A204.1 (cell line): ENCODE results near the gene SRBD1.
"Not testable (repeated sequence)": the region's sequence is repeated elsewhere in the genome, so short reads cannot be mapped to it uniquely, and the experiment has no call there.

Experiments
- FAIRE-seq: peaks from 2 replicates; lab custom pipeline; 2012; peaks lifted over from hg19 to GRCh38; lab: Jason Lieb, UNC

Gene SRBD1

DNA sequence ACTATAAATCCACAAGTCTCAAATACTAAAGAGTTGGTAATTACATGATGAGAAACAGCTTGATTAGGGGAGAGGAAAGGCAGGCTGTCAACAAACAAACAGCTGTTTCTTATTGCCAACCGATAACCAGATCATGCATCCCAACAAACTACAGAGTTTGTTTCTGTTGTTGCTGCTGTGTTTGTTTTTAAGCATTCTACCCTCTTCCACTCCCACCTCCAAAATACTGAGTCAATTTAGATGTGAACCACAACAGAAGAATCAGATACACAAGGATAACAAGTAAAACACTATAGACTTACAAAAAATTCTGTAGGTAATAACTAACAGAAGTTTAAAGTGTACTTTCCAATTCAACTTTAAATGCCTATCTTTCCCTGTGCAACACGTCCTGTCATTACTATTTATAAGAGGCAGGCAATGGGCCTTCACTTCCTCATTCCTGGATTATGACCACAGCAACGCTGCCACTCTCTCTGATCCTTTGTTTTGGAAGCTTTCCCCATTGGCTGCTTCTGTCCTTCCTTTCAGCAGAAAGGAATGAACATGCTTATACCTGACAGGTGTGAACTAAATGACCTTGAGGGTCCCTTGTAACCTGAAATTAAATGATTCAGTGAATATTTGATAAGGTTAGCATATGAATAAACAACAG is 152.0 kb downstream of the SRBD1 start:
- FAIRE-seq: no peak

DNA sequence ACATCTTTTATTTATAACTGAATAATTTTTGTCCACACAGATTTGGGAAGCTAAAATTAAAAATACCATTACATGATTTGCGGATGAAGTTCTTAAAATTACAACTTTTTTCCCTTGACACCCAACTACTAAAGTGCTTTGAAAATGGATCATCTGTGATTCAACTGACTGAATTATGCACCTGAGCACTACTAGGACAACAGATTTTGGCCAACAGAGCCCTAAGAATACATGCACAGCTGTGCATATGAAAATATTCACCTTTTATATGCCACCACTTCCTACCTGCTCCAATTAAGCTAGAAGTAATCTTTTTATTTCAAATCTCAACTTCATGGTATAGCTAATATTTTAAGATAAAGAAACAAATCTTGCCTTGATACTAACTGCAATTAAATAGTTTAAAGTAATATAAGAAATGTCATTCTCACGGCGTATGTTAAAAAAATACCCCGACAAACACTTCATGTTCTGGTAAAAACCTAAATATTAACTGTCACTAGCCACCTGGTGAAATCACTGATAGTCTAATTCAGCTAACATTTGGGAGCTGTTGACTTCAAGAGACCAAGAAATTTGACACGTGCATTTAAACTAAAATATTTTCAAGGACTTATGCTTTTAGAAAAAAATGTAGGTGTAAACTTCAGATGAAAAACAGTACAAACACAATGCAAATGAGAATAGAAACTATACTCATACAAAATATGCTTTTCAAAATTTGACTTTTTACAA is 153.7 kb downstream of the SRBD1 start:
- FAIRE-seq: no peak

DNA sequence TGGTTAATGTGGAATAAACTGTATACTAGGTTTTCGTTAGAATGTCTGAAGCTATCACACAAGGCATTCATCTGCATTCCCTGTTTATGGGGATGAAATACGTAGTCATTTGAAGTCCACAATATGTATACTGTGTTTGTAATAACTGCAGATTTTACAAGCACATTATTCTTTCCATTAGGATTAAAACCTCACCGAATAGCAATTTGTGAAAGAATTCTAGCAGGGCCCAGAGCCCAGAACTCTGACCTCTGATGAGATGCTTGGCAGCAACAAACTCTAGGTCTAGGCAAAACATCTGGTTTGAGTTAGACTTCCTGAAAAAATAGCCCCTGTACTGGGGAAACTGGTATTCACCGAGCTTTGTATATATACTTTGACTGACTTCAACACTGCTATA is 158.2 kb downstream of the SRBD1 start:
- no peak for FAIRE-seq

DNA sequence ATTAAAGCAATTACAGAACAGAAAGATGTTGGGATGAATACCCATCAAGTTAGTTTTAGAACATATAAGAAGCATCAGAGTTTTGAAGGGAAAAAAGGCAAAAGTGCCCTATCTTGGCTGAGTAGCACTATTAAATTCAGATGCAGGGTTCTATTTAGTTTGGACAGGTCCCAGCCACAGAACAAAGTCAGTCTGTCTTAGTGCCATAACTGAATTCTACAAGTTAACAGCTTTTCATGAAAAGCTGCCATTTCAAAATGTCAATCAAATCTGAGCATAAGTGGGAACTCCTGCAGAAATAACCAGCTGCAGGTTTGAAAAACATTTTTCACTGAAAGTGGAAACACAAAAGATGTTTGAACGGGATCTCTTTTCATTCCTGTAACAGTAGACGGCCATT is 160.4 kb downstream of the SRBD1 start:
- FAIRE-seq: no peak

DNA sequence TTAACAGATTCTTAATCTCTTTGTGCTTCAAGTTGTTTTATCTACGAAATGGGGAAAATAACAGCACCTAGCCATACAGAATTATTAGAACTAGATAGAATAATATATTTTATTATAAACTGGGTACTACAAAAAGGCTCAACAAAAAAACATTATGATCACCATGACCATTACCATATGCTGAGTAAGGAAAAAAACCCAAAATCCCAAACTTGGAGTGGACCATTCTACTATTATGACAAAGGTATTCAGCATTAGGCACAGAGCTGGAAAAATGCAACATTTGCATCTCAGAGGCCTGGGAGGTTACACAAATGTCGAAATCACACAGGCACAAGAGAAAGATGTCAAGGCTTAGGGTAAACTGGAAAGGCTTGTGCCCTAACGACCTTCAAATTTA is 162.8 kb downstream of the SRBD1 start:
- no peak for FAIRE-seq

DNA sequence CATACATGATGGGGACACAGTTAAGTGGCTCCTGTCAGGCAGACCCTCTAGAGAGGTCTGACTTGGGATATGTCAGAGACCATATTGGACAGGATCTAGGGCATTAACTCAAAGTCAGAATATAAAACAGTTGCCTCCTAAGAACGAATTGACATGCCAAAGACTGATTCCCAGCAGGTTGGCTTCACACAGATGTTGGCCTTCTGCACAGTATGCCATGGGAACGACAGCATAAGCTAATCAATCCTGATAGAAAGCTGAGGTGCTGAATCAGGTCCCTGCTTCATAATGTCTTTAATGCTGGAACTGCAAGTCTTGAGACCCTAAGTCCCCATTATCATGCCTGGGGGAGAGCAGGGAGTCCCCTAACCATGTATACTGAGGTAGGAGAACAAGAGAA is 165.1 kb downstream of the SRBD1 start:
- FAIRE-seq: no peak

DNA sequence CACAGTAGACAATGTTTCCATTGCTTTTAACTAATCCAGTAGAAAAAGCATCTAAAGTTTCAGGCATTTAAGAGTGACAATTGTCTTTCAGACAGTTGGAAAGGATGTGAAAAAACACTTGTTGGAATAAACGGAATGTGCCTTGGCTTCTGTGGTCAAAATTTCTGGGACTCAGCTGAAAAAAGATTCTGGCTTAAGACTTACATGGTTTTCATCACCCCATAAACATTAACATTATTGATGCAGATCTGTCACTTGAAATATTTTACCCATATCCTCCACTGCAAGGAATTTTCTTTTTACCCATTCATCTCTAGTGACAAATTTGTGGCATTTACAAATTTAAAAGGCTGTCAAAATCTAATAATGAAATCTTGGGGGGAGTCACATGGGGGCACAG is 166.0 kb downstream of the SRBD1 start:
- no peak for FAIRE-seq

DNA sequence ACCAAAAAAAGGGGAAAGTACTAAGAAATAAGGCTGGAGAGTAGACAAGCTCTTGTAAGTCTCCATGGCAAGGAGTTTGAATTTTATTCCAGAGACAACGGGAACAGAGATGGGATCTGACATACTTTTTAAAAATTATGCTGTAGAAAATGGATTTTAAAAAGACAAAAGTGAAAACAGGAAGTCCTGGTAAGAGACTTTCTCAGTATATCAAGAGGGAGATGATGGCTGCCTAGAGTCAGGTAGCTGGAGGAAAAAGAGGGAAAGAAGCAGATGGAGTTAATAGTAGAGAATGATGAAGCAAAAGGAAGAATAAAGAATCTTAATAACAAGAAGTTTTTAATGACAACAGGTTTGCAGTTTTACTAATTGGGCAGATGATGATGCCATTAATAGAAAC is 168.1 kb downstream of the SRBD1 start:
- no peak for FAIRE-seq

DNA sequence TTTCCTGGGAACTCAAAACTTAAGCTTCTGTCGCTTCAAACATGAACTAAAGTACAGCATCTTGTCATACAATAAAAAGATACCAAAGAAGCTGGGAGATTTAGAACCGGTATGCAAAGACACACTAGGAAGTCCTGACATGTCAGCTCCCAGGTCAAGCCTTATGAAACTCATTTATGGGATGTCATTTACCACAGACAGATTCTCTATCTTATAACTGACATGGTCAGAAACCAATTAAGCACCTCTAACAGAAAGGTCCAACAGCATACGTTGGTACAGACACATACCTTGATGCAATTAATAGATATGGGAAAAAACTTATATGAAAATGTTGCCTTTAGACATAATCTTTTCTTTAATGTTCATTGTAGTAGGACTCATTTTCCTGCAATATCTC is 169.0 kb downstream of the SRBD1 start:
- no peak for FAIRE-seq

DNA sequence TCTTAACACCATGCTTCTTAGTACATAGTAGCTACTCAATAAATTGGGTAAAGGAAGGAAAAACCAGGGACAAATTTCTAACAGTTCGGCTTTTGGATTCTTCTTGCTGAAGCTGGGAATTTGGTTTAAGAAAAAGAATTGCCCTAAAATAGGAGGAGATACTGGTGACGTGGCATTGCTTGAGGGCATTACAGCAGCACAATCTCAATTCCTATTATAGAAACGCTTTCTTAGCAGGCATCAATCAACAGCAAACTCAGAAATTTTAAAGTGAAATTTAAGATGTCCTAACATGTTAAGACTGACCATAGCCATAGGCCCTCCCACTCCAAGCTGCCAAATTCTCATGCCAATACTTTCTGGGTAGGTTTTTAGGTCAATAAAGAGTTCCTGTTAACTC is 169.5 kb downstream of the SRBD1 start:
- FAIRE-seq: no peak

DNA sequence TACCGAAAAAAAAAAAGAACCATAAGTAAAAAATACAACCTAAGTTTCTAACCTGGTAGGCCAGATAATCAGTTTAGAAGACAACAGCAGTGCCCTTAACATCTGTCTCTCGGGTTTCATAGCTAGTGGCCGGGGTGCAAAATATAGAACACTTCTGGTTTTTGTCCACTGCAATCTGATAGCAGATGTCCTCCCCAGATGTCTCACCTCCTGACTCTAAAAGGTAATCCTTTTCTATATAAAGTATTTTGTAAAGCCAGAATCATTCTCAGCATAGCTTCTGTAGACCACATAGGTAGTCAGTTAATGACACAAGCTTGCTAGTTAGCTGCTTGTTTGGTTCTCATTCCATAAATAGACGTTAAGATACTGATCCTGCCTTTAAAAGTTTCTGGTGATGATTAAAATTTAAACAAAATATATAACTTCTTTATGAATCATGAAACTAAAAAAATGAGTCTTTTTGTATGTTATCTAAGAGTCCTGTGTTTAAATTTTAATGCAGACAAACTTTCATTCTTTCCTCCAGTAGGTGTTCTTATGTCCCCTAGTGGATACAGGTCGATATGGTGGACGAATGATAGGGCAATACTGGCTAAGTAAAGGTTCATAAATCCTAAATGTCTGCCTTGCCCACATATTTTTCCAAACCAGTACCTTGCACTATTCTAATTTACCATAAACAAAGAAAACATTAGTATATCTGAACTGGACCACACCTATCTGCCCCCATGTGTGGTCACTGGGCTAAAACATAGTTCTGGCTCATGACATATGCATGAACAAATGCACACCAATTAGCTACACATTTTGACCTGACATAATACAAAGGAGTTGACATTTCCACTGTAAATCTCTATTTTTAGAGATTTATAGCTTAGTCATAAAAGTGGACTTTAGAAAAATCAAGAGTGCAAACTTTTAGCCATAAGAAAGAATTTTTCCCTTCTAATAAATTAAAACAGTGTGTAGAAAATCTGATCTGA is 171.0 kb downstream of the SRBD1 start:
- peak; percentile 61 for FAIRE-seq

DNA sequence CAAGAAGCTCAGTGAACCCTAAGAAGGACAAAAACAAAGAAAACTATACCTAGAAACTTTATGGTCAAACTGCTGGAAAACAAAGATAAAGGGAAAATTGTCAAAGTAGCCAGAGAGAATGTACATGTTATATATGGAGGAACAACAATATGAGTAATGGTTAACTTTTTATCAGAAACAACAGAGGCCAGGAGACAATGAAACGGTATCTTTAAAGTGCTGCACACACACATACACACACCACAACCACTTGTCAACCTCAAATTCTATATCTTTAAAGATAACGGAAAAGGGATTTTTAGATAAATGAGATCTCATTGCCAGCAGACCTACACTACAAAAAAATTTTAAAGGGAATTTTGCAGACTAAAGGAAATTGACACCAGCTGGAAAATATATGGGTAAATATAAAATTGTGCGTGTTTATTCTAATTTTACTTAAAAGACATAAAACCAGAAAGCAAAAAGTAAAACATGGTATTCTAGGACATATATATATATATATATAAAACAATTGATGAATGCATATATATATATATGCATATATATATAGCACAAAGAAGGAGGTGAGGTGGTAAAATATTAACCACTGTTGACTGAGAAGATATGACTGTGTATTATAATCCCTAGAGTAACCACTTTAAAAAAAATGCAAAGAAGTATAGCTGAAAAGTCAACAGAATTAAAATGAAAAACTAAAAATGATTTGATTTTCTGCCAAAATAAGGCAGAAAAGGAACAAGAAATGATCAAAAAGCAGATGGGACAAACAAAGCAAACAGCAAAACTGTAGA is 172.0 kb downstream of the SRBD1 start:
- no peak for FAIRE-seq

DNA sequence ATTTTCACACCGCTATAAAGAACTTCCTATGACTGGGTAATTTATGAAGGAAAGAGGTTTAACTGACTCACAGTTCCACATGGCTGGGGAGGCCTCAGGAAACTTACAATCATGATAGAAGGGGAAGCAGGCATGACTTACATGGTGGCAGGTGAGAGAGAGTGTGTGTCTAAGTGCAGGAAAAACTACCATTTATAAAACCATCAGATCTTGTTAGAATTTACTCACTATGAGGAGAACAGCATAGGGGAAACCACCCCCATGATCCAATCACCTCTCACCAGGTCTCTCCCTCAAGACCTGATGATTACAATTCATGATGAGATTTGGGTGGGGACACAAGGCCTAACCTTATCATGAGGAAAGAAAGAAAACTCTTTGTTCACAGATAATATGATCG is 174.6 kb downstream of the SRBD1 start:
- FAIRE-seq: no peak

DNA sequence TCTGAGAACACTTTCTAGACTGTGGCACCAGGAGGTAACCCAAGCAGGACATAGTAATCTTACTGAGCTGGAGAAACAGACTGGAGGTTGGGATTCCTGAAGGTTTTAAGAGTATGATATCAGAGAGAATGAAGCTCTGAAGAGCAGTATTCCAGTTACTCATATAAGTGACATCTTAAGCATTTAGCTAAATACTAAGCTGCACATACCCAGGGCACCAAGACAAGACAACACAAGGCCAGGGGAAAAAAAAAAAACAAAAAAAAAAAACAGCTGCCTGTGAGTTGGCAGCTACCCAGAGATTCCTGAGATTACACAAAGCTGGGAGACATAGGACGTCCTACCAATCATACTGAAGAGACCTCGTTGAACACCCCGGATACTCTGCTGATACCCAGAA is 175.8 kb downstream of the SRBD1 start:
- FAIRE-seq: no peak

DNA sequence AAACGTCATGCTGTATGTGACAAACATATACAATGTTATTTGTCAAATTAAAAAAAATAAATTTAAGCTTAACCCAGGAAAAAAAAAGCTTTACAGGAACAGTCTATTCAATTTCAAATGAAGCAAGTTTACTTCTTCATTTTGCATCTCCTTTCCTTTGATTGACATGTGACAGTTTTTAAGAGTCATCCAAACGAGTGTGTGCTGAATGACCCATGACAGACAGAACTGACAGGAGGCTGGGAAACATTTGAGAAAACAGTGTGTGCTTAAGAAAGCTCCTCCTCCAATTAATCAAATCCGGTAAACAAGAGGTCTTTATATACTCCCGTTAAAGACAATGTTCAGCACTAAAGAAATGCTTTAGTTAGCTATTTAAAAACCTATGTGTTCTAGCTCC is 177.7 kb downstream of the SRBD1 start:
- FAIRE-seq: no peak

DNA sequence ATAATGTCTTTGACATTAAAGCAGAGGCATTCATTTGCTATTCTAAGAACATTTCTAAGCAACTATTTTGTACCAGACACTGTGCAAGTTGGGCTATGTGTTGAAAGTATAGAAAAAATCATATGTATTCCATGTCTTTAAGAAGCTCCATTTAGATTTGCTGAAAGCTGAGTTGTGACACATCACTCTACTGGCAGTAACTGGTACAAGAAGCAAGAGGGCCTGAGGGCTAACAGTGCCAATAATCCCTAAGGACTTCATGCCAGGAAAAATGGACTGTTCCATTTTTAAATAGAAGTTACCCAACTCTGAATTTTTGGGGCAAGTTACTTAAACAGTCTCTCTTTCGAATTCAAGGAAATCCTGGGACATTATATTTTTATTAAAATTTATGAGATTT is 178.7 kb downstream of the SRBD1 start:
- FAIRE-seq: no peak

DNA sequence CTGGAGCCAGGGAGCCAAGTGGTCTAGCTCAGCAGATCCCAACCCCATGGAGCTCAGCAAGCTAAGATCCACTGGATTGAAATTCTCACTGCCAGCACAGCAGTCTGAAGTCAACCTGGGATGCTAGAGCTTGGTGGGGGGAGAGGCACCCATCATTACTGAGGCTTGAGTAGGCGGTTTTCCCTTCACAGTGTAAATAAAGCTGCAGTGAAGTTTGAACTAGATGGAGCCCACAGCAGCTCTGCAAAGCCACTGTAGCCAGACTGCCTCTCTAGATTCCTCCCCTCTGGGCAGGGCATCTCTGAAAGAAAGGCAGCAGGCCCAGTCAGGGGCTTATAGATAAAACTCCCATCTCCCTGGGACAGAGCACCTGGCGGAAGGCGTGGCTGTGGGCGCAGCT is 185.0 kb downstream of the SRBD1 start:
- FAIRE-seq: not testable (repeated sequence)

DNA sequence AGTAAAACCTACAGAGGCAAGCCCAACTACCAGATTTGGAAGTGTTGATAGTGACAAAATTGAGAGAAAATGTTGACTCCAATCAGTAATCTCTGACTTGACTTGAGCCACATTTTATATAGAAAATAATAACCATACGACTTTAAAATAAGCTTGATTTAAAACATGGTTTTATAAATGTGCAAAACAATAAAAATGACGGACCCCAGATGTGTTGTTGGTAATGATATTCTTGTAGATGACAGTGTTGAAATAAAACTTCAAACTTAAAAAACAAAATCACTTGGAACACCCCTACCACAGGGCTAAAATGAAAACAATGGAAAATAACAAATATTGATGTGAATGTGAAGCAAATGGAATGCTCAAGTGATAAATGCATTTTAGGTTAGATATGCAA is 188.1 kb downstream of the SRBD1 start:
- FAIRE-seq: no peak

DNA sequence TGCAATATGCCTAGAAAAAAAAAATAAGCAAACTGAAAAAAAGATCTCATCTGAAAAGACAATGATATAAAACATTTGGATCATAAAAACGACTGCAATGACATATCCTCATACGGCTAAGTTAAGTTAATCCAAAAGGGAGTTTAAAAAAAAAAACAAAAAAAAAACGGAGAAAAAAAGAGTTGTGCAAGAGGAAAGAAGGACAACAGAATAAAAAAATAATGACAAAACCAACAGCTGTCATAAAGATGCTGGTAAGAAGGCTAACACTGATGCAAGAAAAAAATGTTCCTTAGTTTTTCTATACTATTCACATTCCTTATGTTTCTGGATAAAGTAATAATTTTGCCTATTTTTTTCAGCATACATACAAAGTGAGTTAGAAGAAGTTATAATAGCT is 192.5 kb downstream of the SRBD1 start:
- FAIRE-seq: no peak

DNA sequence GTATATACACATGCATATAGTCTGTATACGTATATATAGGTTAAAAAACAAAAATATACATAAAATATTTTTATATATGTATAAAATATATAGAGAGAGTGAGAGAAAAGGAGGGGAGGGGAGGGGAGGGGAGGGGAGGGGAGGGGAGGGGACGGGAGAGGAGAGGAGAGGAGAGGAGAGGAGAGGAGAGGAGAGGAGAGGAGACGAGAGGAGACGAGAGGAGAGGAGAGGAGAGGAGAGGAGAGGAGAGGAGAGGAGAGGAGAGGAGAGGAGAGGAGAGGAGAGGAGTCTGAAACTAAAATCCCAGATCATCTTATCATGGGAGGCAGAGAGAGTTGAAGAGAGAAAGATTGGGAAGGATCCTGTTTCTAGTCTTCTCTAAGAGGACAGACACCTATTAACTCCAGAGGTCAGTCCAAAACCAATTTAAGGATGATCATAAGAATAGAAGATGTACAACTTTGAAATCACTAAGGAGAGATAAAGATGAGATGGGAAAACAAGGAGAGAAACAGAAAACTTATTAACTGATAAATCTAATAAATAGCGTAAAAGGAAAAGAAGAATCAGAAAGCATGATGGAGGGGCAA is 195.4 kb downstream of the SRBD1 start:
- no peak for FAIRE-seq

DNA sequence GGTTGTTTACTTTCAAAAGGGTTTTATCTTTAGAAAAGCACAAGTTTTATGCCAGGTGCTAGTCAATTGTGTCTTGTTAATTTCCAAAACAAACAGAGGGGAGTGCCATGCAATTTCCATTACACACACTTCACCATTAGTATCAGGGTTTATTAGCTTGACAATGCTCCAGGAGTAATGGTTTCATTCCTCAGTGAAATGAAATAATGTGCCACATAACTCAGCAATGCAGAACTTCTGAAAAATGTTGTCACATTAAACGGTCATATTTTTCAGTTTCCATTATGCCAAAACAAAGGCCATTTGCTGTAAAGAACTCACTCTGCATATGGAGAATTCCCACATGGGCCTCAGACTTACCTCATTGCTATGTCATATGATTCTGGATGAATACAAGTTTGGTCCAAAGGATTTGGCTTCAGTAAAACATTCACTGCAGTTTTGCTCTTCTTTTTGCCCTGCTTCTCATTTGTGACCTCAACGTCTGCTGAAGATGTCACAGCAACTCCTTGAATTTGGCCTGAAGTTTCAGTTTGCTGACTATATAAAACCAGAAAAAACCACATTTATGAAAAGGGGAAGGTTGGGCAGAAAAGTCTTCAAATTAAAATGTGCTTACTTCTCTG is 198.2 kb downstream of the SRBD1 start:
- no peak for FAIRE-seq
